GM21786 (cell line): ENCODE measurements around the gene VCL.
"Not testable (repeated sequence)": the region's sequence is repeated elsewhere in the genome, so short reads cannot be mapped to it uniquely, and the experiment has no call there.

Source experiments
- ATAC-seq: cut with Tn5 transposase; IDR thresholded peaks from one replicate; pipeline ENCODE4 v1.9.1; 2021; ENCODE audit not compliant: unreplicated experiment

The VCL gene

DNA sequence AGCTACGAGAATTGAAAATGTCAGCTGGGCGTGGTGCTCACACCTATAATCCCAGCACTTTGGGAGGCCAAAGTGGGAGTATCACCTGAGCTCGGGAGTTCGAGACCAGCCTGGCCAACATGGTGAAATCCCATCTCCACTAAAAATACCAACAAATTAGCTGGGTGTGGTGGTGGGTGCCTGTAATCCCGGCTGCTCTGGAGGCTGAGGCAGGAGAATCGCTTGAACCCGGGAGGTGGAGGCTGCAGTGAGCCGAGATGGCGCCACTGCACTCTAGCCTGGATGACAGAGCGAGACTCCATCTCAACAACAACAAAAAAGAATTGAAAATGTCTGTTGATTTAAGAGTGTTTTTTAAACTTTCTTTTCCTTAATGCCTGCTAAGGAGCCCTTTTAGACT is 149.1 kb downstream of the VCL start:
- not testable (repeated sequence) for ATAC-seq

DNA sequence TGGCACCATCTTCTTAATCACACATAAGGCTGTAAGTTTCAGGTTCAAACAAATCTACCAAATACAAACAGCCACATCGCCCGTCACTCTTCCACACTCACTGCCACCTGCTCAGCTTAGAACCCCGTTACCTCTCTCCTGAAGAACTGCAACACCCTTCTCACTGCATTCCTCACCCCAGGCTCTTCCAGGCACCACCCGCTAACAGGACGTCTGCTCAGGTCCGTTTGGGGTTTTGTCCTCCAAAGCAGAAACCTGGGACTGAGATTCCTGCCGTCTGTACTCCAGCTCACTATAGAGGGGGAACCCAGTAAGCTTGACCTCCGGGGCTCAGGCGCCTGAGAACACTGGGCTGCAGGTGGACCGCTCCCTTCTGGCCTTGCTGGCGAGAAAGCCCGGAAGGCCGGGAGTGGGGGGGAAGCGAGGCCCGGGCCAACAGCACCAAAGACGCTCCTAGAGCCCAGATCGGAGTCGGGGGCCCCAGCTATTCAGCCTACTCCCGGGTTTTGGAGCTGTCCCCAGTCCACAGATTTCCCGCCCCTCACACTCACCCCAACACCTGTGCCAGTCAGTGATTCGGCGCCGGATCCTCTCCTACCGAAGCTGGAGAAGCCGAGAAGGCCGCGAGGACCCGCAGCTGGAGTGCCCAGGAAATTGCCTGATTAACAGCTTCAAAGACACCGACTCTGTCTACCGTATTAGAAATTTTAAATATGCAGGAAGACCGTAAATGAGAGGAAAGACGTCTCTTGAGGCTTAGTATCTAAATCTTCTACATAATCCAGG is 152.5 kb downstream of the VCL start, which contains the start of gene AP3M1:
Gene AP3M1 (minus strand): TSS at position 625 of the 786 bp plus-strand sequence. CDS start 12,449 bp downstream, outside the sequence.
- peak; percentile 35 for ATAC-seq

DNA sequence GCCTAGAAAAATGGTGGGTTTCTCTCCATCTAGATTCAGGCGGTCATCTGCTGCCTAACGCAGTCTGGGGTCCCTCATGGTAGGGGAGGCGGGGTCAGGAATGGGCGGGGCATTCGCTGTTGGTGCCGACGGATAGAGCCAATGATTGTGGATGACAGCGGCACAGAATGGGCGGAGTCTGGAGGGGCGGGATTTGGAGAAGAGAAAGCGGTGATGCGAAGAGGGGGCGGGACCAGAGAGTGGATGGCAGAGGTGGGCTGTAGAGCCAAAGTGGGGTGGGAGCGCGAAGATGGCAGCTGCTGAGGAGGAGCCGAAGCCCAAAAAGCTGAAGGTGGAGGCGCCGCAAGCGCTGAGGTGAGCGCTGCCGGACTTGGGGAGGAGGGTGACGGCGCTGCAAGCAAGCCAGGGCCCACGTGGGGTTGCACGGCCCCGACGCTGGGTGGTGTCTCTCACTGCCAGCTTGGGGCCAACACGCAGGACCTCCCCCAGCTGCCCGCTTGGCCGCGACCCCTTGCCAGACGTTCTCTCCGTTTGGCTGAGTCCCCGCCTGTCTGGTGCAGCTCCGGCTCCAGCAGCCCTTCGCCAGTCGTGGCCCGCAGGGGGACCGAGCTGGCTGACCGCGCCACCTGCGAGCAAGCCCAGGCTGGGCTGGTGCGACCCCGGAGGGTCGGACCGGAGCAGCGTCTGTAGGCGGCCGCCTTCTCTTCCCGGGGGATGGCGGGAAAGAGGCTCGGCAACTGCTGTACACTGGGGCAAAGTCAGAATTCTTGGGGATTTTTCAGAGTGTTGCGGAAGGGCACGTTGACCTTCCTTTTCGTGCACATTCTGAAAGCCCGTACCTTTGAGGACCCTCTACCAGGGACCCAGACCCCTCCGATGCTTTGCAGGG is 153.3 kb downstream of the VCL start, which contains the start of gene ADK:
Gene ADK (plus strand): TSS at position 232 of the 889 bp plus-strand sequence. CDS start 58 bp downstream, at position 290.
- ATAC-seq = peak; percentile 80

GRCh38 chr10:74151879-74152722 is 154.2 kb downstream of the VCL start:
- no peak for ATAC-seq

DNA sequence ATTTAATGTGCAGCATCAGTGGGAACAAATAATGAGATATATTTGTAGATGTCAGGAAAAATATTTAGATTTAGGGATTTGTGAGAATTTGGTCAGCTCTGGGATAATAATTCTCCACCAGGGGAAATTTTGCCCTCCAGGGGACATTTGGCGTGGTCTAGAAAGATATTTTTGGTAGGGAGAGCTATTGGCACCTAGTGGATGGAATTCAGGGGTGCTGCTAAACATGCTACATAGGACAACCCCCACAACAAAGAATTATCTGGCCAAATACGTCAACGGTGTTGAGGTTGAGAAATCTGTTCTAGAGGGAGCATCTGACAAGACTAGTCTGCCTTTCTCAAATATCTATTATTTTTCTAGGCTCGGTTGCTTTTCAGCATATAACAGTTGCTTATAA is 155.2 kb downstream of the VCL start:
- no peak for ATAC-seq

- no peak for ATAC-seq
Observed at GRCh38 chr10:74153676-74154075, 155.8 kb downstream of the VCL start.

DNA sequence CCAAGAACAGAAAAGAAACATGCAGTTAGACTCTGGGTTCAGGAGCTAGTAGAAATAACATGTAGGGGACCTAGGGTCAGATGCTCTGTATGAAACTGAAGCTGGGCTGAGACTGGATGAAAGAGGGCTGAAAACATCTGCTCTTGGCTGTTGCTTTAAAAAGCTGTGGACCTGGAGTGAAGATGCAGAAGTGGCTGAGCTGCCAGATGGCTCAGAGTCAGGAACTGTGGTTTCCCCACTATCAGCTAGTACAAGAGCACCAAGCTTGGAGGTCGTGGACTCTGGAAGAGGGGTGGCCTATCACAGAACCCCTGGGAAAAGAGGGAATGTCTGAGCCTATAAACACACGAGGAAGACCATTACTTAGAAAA is 159.0 kb downstream of the VCL start:
- peak; percentile 75 for ATAC-seq

DNA sequence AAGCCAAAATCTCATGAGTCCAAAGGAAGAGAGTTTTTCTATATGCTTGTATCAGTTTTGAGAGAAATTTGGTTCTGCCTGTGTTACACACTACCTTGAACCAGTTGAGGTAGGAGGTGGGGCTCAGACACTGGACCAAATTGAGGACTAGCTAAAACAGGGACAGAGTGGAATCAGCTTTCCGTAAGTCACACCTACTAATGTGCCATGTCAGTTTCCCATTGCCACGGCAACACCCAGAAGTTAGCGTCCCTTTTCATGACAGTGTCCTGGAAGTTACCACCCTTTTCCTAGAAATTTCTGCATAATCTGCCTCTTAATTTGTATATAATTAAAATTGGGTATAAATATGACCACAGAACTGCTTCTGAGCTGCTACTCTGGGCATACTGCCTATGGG is 162.1 kb downstream of the VCL start:
- no peak for ATAC-seq

DNA sequence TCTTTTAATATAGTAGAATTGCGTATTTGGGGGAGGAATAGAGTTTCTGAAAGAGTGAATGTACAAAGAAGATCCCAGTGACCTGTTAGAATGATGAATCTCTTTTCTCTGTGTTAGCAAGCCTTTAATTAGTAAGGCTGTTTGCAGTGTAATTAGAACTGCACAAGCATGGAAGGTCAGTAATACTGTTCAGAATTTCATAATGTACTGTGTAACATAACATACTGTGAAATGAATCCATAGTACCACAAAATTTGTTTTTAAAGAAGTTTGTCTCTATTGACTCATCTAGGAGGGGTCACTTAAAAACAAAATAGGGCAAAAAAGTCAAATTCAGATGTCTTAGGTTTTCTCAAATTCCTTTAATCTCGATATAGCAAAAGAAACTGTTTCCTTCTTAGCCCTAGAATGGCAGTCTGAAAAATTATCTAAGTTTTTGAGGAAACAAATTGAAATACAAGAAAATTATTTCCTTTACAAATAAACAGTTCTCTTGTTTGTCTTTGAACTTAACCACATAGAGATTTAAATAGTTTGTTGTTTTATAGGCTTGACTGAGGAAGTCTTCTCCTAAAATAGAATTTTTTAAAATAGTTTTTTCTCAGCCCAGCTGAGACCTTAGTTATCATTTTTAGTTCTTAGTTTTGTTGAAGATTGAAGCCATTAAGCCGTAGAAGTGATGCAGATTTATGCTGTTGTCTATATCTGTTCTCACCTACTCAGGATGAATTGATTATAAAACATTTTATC is 165.6 kb downstream of the VCL start:
- no peak for ATAC-seq

DNA sequence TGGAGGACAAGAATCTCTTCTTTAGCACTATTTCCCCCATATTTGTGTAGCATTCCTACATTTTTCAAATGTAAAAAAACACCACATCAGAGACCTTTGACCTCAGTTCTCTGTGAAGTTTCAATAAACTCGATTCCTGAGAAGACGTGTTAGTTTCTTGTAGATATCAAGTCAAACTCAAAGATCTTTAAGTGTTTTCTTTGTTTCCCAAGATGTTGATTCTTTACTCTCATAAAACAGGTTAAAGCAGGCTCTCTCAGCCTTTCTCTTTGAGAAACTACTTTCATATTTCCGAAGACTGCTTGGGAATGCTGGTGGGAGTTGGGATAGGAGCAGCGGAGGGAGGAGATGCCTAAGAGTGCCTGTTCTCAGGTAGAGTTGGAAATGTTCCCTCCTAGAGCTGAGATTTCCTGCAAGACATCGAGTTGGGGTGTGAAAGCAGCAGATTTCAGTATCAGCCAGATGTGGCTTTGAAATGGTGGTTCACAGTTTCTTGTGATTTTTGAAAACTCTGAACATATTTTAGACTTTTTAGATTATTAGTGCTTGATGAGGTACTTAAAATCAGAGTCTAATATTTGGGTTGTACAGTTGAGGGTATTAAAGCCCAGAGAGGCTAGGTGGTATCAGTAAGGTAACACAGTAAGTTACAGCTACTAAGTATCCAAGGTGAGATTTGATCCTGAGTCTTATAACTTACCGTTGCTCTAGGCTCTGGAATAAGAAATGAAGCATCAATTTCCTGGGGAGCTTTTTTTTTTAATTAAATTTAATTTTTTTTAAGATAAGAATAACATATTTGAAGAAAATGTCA is 167.0 kb downstream of the VCL start:
- ATAC-seq = no peak

GRCh38 chr10:74165530-74165901 is 167.6 kb downstream of the VCL start:
- no peak for ATAC-seq

DNA sequence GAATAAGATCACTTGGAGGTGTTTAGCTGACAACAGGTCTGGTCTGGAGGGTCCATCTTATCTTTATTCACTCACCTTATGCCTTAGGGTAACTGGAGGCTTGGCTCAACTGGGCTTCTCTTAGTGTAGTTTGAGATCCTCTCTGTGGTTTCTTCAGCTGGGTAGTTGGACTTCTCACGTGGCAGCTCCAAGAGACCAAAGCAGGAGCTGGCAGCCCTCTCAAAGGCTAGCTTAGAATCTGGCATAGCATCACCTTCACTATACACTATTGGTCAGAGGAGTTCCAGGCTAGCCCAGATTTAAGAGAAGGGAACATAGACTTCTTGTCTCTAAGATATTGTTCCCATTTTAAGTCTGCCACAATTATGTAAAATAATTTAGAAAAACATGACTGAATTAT is 169.5 kb downstream of the VCL start:
- ATAC-seq = no peak
